Measurements from ENCODE around the gene BICC1.

DNA sequence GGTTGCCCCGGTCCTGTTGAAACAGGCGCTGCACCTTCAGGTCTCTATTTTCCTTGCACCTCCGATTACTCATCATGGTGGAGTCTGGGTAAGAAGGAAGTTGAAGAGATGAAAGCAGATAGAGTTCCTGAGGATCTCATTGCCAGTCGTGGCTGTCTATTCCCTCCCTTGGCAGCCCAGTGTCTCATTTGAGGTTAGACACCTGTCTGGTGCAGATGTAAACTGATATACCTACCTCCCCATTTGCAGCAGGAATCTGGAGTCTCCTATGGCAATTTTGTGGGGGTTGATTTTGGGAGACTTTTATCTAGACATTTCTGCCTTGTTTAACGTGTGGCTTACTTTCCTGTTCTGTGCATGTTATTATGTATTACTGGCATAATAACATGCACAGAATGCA lies 212.1 kb downstream of the BICC1 start:
- TF ChIP-seq, protein P1, sequence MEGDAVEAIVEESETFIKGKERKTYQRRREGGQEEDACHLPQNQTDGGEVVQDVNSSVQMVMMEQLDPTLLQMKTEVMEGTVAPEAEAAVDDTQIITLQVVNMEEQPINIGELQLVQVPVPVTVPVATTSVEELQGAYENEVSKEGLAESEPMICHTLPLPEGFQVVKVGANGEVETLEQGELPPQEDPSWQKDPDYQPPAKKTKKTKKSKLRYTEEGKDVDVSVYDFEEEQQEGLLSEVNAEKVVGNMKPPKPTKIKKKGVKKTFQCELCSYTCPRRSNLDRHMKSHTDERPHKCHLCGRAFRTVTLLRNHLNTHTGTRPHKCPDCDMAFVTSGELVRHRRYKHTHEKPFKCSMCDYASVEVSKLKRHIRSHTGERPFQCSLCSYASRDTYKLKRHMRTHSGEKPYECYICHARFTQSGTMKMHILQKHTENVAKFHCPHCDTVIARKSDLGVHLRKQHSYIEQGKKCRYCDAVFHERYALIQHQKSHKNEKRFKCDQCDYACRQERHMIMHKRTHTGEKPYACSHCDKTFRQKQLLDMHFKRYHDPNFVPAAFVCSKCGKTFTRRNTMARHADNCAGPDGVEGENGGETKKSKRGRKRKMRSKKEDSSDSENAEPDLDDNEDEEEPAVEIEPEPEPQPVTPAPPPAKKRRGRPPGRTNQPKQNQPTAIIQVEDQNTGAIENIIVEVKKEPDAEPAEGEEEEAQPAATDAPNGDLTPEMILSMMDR (conservative IDR thresholded peaks at IDR 0.05; ENCODE audit: low read length) = no peak
- TF ChIP-seq EZH2phosphoT487 (IDR thresholded peaks at IDR 0.05; ENCODE audit: borderline replicate concordance) = no peak
